ENCODE results near the gene MAGI1.

Gene MAGI1

DNA sequence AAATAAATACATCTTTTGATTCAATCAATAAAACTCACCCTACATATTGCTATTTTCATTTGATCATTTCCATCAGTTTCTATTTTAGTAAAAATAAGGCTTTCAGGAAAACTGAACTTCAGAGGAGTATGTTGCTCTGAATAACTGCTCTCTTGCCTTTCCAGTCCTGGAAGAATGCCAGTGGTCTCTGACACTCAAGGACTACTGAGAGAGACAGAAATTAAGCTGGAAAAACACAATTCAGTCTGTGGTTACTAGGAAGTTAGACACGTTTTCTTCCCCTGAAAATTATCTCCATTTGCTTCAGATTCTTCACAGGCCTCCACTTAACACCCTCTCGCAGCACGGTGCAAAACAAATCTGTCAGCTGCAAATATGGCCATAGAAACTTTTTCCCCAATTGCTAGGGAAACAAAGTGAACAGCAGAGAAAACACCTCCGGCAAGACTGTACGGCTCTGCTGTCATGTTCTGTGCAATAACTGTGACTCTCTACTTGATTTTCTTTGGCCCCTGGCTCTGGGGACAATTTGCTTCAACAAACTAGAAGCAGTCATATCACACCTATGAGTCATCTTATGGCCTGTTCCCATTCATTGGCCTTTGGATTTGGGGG, 353.0 kb downstream of the MAGI1 start:
- DNase-seq: no peak

GRCh38 chr3:65678516-65678915, 360.2 kb downstream of the MAGI1 start:
- no peak for DNase-seq

DNA sequence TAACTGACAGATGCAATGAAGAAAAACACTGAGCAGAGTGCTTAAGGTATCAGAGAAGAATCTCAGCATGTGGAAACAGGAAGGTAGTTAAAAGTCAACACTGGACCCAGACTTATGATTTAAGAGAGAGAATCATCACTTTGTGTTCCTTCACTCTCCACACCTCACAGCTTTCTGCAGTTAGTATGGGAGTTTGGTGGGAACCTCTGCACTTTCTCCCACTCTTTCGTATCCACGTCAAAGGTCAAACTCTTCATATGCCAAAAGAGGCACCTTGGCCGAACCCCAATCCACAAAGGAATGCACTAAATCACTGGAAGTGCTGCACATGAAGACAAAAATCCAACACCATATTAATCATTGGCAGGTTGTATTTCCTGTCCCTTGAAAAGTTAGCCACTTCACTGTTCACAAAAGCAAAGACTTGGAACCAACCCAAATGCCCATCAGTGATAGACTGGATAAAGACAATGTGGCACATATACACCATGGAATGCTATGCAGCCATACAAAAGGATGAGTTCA, 361.2 kb downstream of the MAGI1 start:
- no peak for DNase-seq

- DNase-seq: no peak
These were observed 362.1 kb downstream of the MAGI1 start for GRCh38 chr3:65676580-65676979.

- no peak for DNase-seq
These were observed 363.7 kb downstream of the MAGI1 start for GRCh38 chr3:65675011-65675410.

- no peak for DNase-seq
These were observed 364.5 kb downstream of the MAGI1 start for GRCh38 chr3:65674226-65674625.

DNA sequence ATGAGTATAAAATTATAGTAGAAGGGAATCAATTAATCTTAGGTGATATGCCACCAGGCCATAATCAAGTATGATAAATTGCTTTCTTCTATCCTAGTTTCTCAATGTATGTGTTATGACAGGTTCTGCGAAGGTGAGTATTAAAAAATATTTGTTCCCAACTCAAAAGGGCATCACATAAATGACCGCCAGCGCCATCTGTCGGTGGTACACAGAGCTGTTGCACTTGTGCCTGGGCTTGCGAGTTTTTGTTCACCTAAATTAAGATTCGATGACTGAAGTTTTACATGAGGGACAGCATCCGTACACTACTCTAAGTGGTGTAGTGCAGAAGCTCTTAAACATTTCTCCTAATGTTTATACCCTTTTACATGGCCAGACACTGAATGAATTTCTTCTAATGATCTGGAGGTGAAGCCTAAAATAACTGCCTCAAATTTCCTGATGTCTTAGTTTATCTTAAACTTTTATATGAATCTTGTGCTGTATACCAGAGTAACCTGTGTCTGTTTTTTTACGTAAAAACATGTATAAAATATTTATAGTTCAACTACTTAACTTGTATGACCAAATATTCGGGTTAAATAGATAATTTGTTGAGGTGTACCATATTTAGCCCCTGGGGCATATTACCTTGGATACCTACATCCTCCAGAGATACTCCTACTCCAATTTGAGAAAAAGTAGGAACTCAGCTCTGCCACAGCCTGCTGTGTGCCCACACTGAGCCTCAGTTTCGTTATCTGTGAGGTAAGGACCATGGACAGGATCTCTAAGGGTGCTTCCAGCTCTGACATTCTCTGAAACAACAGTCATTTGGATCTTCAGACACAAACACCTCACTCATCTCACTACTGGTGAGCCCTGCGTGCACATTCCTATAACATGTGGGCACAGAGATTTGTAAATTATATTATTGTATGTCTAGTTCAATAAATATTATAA, 365.6 kb downstream of the MAGI1 start:
- peak; percentile 0 for DNase-seq

DNA sequence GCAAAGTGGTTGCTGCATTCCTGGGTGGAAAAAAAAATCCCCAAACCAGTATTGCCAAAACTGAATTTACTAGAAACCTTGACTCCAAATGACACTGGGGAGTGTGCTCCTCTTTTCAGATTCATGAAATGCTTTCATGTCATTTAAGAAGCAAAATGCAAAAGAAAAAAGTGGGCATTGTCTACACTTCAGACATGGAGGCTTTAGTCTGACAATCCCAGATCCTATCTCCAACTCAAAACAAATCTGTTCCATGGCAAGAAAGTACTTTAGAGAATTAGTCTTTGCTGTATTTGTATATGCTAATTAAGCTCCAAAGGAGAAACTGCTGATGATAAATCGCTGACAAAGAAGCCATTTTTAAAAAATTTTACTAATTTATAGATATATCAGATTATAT, 366.7 kb downstream of the MAGI1 start:
- DNase-seq: no peak

- DNase-seq: no peak
These were observed 367.7 kb downstream of the MAGI1 start for GRCh38 chr3:65671004-65671403.

DNA sequence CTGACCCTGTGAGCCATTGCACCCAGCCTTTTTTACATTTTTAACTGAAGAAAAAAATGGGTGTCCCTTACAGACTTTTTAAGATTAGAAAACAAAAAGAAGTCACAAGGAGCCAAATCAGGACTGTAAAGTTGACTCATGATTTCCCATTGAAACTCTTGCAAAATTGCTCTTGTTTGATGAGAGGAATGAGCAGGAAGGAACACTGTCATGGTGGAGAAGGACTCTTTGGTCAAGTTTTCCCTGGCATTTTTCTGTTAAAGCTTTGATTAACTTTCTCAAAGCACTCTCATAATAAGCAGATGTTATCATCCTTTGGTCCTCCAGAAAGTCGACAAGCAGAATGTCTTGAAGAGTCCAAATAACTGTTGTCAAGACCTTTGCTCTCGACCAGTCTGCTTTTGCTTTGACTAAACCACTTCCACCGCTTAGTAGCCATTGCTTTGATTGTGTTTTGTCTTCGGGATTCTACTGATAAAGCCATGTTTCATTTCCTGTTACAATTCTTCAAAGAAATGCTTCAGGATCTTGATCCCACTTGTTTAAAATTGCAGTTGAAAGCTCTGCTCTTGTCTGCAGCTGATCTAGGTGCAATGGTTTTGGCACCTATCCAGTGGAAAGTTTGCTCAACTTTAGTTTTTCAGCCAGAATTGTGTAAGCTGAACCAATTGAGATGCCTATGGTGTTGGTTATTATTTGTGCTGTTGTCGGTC, 369.4 kb downstream of the MAGI1 start:
- no peak for DNase-seq

DNA sequence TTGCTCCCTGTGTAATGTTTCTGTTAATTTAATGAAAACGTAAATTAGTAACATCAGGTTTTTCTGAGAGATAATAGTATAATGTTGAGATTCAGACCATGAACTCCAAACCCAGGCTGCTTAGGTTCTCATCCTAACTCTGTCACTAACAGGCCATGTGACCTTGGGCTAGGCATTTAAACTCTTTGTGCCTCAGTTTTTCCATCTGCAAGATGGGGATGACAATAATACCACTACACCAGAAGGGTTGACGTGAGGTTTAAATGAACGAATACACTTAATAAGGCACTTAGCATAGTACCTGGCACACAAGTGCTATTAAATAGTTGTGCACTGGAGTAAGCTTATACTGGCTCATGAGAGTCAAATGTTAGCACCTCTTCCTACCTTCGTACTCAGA, 370.8 kb downstream of the MAGI1 start:
- no peak for DNase-seq

DNA sequence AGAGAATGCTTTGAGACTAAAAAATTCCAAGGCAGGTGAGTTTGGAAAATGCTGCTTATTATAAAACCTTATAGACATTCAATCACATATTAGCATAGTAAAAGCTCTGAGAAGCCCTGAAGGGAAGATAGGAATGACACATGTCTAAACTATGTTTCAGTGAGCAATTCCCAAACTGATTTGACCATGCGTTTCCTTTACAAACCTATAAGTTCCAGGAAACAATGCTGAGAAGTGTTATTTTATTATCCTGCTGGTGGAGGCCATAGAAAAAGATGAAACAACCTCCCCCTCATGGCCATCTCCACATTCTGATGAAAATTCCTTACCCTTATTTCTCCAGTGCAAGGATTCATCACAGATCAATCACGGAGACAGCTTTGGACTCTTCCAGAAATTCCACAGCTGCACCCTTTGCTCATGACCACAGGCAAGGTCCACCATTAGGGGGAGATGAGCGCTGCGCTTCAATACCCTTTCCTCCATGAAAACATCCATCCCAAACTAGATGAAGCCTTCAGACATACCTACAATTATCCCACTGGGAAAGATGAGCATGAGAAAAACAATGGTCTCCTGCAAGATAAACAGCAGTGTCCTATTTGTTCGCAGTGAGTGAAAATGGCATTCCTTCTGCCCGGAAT, 372.1 kb downstream of the MAGI1 start:
- no peak for DNase-seq

DNA sequence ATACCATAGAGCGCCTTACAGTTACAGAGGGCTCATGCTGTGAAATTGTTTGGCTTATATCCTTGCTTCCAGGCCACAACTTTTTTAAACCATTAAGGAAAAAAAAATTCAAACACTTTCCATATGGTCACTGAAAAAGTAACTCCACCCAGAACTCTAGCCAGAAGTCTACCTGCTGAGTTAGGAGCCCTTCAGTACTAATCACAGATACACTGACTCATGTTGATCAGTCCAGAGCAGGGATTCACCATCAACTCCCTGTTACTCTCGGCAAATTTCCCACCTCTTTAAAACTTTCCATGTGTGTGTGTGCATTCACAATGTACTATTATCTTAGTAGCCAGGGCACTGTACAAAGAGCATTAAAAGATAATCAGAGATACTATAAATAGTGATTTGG, 372.8 kb downstream of the MAGI1 start:
- no peak for DNase-seq

DNA sequence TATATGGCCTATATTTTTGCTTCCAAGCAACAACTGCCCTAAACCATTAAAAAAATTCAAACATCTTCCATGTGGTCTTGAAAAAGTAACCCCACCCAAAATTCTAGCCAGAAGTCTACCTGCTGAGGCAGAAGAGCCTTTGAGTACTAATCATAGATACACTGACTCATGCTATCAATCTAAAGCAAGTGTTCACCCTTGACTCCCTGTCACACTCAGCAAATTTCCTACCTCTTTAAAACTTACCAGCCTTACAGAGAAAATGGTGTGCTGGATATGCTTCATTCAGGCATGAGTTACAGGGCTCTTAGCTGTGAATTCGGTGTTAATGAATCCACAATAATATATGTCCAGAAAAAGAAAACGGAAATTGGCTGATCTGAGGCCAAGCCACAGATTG, 373.8 kb downstream of the MAGI1 start:
- no peak for DNase-seq

DNA sequence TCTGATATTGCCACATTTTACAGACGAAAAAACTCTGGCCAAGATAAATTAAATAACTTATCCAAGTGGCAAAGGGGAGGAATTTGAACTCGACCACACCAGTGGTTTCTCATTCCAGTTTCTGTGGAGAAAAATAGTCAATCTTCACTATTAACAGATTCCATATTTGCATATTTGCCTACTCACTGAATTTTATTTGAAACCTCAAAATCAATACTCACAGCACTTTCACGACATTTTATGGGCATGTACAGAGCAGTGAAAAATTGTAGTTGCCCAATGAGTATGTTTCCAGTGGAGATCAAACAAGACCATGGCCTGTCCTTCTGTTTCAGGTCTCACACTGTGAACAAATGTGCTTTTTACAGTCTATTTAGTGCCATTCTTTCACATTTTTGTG, 374.3 kb downstream of the MAGI1 start:
- no peak for DNase-seq

GRCh38 chr3:65662095-65662494, 376.6 kb downstream of the MAGI1 start:
- DNase-seq: no peak

GRCh38 chr3:65660000-65660598, 378.6 kb downstream of the MAGI1 start:
- DNase-seq: no peak

- no peak for DNase-seq
These were observed 379.3 kb downstream of the MAGI1 start for GRCh38 chr3:65659396-65659795.

DNA sequence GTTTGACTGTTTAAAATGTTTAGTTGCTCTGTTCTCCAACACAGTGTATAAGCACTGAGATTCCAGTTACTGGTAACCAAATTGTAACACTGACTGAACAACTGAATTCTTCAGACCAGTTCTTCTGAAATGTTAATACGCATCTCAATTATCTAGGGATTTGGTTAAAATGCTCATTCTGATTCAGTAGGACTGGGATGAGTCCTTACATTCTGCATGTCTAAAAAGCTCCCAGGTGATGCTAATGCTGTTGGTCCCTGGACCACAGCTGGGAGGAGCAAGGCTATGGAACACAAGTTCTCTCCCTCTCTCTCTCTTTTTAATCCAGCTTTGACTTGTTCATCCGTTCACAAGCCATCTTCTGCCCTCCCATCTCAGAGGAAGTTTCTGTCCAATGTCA, 380.3 kb downstream of the MAGI1 start:
- DNase-seq: no peak

DNA sequence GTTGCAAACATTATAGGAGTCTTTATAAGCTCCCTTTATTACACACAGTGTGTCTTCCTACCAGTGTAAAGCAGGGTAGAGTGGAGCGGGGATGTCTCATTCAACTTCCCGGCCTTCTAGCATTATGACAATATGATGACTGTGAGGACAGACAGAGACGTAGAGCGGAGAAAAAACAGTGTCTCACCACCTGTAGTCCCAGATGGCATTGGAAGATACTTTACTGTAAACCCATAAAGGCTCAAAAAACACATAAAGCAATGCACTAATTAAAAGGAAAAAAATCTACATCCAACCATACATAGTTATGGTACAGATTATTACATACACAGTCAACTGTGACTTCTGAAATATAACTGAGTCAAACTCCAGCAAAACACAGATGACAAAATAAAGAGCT, 383.7 kb downstream of the MAGI1 start:
- DNase-seq: no peak

- DNase-seq: no peak
These were observed 385.0 kb downstream of the MAGI1 start for GRCh38 chr3:65653731-65654130.

DNA sequence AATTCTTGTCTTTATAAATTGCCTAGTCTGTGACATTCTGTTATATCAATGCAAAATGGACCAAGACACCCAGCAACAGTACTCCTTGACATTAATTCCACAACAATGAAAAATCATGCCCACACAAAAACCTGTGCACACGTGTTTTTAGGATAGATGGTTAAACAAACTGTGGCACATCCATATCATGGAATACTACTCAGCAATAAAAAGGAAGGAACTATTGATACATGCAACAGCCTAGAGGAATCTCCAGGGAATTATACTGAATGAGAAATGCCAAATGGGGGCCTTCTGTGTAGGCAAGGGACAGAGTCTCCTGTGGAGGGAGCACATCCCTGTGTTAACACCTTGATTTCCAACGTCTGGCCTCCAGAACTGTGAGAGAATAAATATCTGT, 388.5 kb downstream of the MAGI1 start:
- DNase-seq: no peak

DNA sequence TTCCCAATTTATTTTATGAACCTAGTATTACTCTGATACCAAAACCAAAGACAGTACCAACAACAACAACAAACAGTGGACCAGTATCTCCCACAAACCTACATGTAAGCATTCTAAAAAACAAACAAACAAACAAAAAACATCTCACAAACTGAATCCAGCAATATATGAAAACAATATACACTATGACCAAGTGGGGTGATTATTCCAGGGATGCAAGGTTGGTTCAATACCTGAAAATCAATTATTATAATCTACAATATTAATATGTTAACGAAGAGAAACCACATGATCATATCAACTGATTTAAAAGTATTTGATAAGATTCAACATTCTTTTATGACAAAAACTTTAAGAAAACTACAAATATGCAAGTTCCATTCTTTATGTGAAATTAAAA, 391.3 kb downstream of the MAGI1 start:
- DNase-seq: no peak
